PC-9 (cell line): ENCODE measurements around the gene SPRED3.

Experiments
- EZH2 ChIP-seq: fragments of 200-600 bp; sonication (generic); IDR thresholded peaks from 2 replicates; pipeline ENCODE4 v1.8.0; 2017; ENCODE audit warnings: antibody characterized with exemption, low read depth
- TF ChIP-seq, protein P1 (sequence below): fragments of 200-600 bp; sonication (generic); conservative IDR thresholded peaks from 2 replicates; pipeline ENCODE4 v1.6.1; 2017; ENCODE audit warnings: mixed run types, antibody characterized with exemption, mild to moderate bottlenecking, moderate library complexity

GRCh38 chr19:38360839-38361631, 27.5 kb upstream of the SPRED3 start:
- TF ChIP-seq, protein P1, sequence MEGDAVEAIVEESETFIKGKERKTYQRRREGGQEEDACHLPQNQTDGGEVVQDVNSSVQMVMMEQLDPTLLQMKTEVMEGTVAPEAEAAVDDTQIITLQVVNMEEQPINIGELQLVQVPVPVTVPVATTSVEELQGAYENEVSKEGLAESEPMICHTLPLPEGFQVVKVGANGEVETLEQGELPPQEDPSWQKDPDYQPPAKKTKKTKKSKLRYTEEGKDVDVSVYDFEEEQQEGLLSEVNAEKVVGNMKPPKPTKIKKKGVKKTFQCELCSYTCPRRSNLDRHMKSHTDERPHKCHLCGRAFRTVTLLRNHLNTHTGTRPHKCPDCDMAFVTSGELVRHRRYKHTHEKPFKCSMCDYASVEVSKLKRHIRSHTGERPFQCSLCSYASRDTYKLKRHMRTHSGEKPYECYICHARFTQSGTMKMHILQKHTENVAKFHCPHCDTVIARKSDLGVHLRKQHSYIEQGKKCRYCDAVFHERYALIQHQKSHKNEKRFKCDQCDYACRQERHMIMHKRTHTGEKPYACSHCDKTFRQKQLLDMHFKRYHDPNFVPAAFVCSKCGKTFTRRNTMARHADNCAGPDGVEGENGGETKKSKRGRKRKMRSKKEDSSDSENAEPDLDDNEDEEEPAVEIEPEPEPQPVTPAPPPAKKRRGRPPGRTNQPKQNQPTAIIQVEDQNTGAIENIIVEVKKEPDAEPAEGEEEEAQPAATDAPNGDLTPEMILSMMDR: no peak
- no peak for TF ChIP-seq EZH2
